SU-DHL-6 (cell line): ENCODE measurements around the gene TSC2.

ENCODE experiments used
- H2AFZ ChIP-seq: fragments of 200-600 bp; sonication (generic); 2 replicates; pipeline ENCODE4 v1.6.1; 2014; ENCODE audit warnings: low read depth, mild to moderate bottlenecking, moderate library complexity, mixed read lengths, antibody characterized with exemption, low read length; ENCODE audit not compliant: severe bottlenecking
- H3F3A ChIP-seq: fragments of 200-600 bp; shearing (Covaris generic); 2 replicates; pipeline ENCODE4 v1.6.0; 2016; ENCODE audit warnings: antibody characterized with exemption, mild to moderate bottlenecking; ENCODE audit not compliant: insufficient read depth
- H3K27ac ChIP-seq: fragments of 200-600 bp; sonication (generic); 2 replicates; pipeline ENCODE4 v1.5.1; 2016; ENCODE audit warnings: low read depth, mild to moderate bottlenecking, low read length, moderate library complexity, mixed read lengths
- H3K27me3 ChIP-seq: fragments of 200-600 bp; sonication (generic), shearing (Covaris generic); 2 replicates; pipeline ENCODE4 v1.6.0; 2014; ENCODE audit warnings: mild to moderate bottlenecking, low read length
- H3K36me3 ChIP-seq: fragments of 200-600 bp; sonication (generic); 2 replicates; pipeline ENCODE4 v1.6.1; 2014; ENCODE audit warnings: mild to moderate bottlenecking, low read length, mixed read lengths
- H3K4me2 ChIP-seq: fragments of 300-600, 200-600 bp; shearing (Covaris generic), sonication (generic); 2 replicates; pipeline ENCODE4 v1.6.0; 2014; ENCODE audit warnings: low read length, low read depth, mild to moderate bottlenecking; ENCODE audit not compliant: poor library complexity, severe bottlenecking
- H3K4me3 ChIP-seq: fragments of 200-600 bp; sonication (generic); 2 replicates; pipeline ENCODE4 v1.5.1; 2014; ENCODE audit warnings: antibody characterized with exemption, low read length, mild to moderate bottlenecking, mixed read lengths; ENCODE audit not compliant: insufficient read depth, poor library complexity, severe bottlenecking
- H3K79me2 ChIP-seq: fragments of 200-600 bp; sonication (generic); 2 replicates; pipeline ENCODE4 v1.6.1; 2014; ENCODE audit warnings: mild to moderate bottlenecking, low read length, moderate library complexity; ENCODE audit not compliant: insufficient read depth
- H3K9ac ChIP-seq: fragments of 200-600 bp; sonication (generic); 2 replicates; pipeline ENCODE4 v1.7.0; 2014; ENCODE audit warnings: mild to moderate bottlenecking, low read length
- H3K9me2 ChIP-seq: fragments of 200-600 bp; sonication (generic); replicated peaks from 2 replicates; pipeline ENCODE4 v1.6.1; 2014; ENCODE audit warnings: low read length; ENCODE audit not compliant: insufficient read depth
- H3K9me3 ChIP-seq: fragments of 200-600 bp; sonication (generic); 2 replicates; pipeline ENCODE4 v1.6.1; 2014; ENCODE audit warnings: low read length, mixed read lengths; ENCODE audit not compliant: insufficient read depth
- H4K20me1 ChIP-seq: fragments of 200-600 bp; sonication (generic); 2 replicates; pipeline ENCODE4 v1.6.1; 2014; ENCODE audit warnings: low read depth, mild to moderate bottlenecking, antibody characterized with exemption, low read length, moderate library complexity, mixed read lengths
- CTCF ChIP-seq: fragments of 200-600 bp; sonication (generic); IDR thresholded peaks from one replicate; pipeline ENCODE4 v1.5.1; 2017; ENCODE audit warnings: antibody characterized with exemption, mild to moderate bottlenecking, low read length, moderate library complexity; ENCODE audit not compliant: insufficient read depth, poor library complexity, severe bottlenecking
- EZH2phosphoT487 ChIP-seq: fragments of 200-600 bp; sonication (generic), shearing (Covaris generic); conservative IDR thresholded peaks from 2 replicates; pipeline ENCODE4 v1.6.1; 2018; ENCODE audit warnings: mild to moderate bottlenecking, antibody characterized with exemption, low read length, moderate library complexity, mixed read lengths

TSC2 gene

GRCh38 chr16:2030036-2030435 is 17.7 kb upstream of the TSC2 start:
- no peak overlapping the region for H3K9ac ChIP-seq
- TF ChIP-seq EZH2phosphoT487 (no peak), CTCF (no peak)
- H3F3A ChIP-seq, result no peaks in the 10 kb centered on the region
- H2AFZ ChIP-seq, result no peak overlapping the region
- H3K9me2 ChIP-seq, result no peaks in the 10 kb centered on the region
- H3K27me3 ChIP-seq, result no peaks in the 10 kb centered on the region
- H4K20me1 ChIP-seq, result no peaks in the 10 kb centered on the region
- H3K9me3 ChIP-seq, result no peaks in the 10 kb centered on the region
- H3K27ac ChIP-seq, result no peak overlapping the region
- no peaks in the 10 kb centered on the region for H3K79me2 ChIP-seq
- no peak overlapping the region for H3K4me2 ChIP-seq
- H3K36me3 ChIP-seq, result no peaks in the 10 kb centered on the region
- H3K4me3 ChIP-seq, result no peak overlapping the region

- no peak overlapping the region for H3K4me3 ChIP-seq
- no peak overlapping the region for H3K9ac ChIP-seq
- no peak for TF ChIP-seq CTCF
- TF ChIP-seq EZH2phosphoT487, result no peak
- no peaks in the 10 kb centered on the region for H3K27me3 ChIP-seq
- no peak overlapping the region for H3K27ac ChIP-seq
- no peak overlapping the region for H3K4me2 ChIP-seq
- no peak overlapping the region for H2AFZ ChIP-seq
- no peaks in the 10 kb centered on the region for H3K36me3 ChIP-seq
- H4K20me1 ChIP-seq, result no peaks in the 10 kb centered on the region
- no peaks in the 10 kb centered on the region for H3K79me2 ChIP-seq
- H3K9me2 ChIP-seq, result no peaks in the 10 kb centered on the region
- no peaks in the 10 kb centered on the region for H3K9me3 ChIP-seq
- H3F3A ChIP-seq, result no peaks in the 10 kb centered on the region
Measured at GRCh38 chr16:2031081-2031577, 16.7 kb upstream of the TSC2 start.

GRCh38 chr16:2032285-2033056 is 15.3 kb upstream of the TSC2 start:
- Histone ChIP-seq H3K79me2 (no peaks in the 10 kb centered on the region), H2AFZ (no peak overlapping the region), H3F3A (no peaks in the 10 kb centered on the region), H3K27ac (no peak overlapping the region), H3K4me3 (no peak overlapping the region), H3K9me3 (no peaks in the 10 kb centered on the region), H3K9me2 (no peaks in the 10 kb centered on the region), H4K20me1 (no peaks in the 10 kb centered on the region), H3K27me3 (no peaks in the 10 kb centered on the region), H3K36me3 (no peaks in the 10 kb centered on the region), H3K9ac (no peak overlapping the region), H3K4me2 (no peak overlapping the region)
- TF ChIP-seq CTCF, result no peak
- no peak for TF ChIP-seq EZH2phosphoT487
